H1 (cell line): Measurements from ENCODE around the gene PML.

Source experiments
- ATF2 ChIP-seq: IDR thresholded peaks from 2 replicates; pipeline ENCODE4 v1.6.1; 2012; ENCODE audit warnings: low read length, inconsistent platforms
- CEBPB ChIP-seq: IDR thresholded peaks from 2 replicates; pipeline ENCODE4 v1.6.1; 2012; ENCODE audit warnings: low read depth, low read length
- CHD2 ChIP-seq: IDR thresholded peaks from 2 replicates; pipeline ENCODE4 v1.6.1; 2012; ENCODE audit warnings: low read length, improper control_type of control experiment
- CTCF ChIP-seq, 3 experiments: IDR thresholded peaks; 1 replicate in 2 of 3; 2 replicates in 1 of 3; pipeline versions ENCODE4 v1.5.1 to v1.6.1; 2011; ENCODE audit warnings: low read length in 3 of 3, mild to moderate bottlenecking in 3 of 3, inconsistent platforms in 2 of 3, low read depth in 1 of 3, moderate library complexity in 1 of 3; ENCODE audit not compliant: insufficient read depth in 1 of 3; ENCODE audit errors: control extremely low read depth in 1 of 3
- EZH2 ChIP-seq: fragments of 200-600 bp; sonication (generic); IDR thresholded peaks from 2 replicates; pipeline ENCODE4 v1.7.1; 2012; ENCODE audit warnings: low read depth, mild to moderate bottlenecking, moderate library complexity, low read length, inconsistent platforms; ENCODE audit not compliant: severe bottlenecking
- NRF1 ChIP-seq: IDR thresholded peaks from 2 replicates; pipeline ENCODE4 v1.6.1; 2011; ENCODE audit warnings: mild to moderate bottlenecking, low read depth, low read length, improper control_type of control experiment
- PHF8 ChIP-seq: fragments of 200-600 bp; sonication (generic); conservative IDR thresholded peaks from 2 replicates; pipeline ENCODE4 v1.7.1; 2012; ENCODE audit warnings: low read depth, mild to moderate bottlenecking, inconsistent platforms, low read length, moderate library complexity
- POLR2A ChIP-seq, 2 experiments: IDR thresholded peaks; 1 replicate in 1 of 2; 2 replicates in 1 of 2; pipeline ENCODE4 v1.6.1; 2011; ENCODE audit warnings: low read depth in 2 of 2, low read length in 2 of 2, mild to moderate bottlenecking in 2 of 2; ENCODE audit errors: control extremely low read depth in 1 of 2
- POLR2AphosphoS5 ChIP-seq: IDR thresholded peaks from 2 replicates; pipeline ENCODE4 v1.6.1; 2011; ENCODE audit warnings: low read depth, low read length
- RAD21 ChIP-seq, 2 experiments: IDR thresholded peaks in 1 of 2; conservative IDR thresholded peaks in 1 of 2; 2 replicates each; pipeline ENCODE4 v1.6.1; 2011; ENCODE audit warnings: low read depth in 2 of 2, low read length in 2 of 2, improper control_type of control experiment in 1 of 2, inconsistent platforms in 1 of 2, mild to moderate bottlenecking in 1 of 2, moderate library complexity in 1 of 2
- SUZ12 ChIP-seq: fragments of 200-600 bp; sonication (generic); IDR thresholded peaks from 2 replicates; pipeline ENCODE4 v1.6.1; 2012; ENCODE audit warnings: mild to moderate bottlenecking, inconsistent platforms, low read length, moderate library complexity, mixed read lengths
- ZNF274 ChIP-seq: IDR thresholded peaks from 2 replicates; pipeline ENCODE4 v1.7.0; 2012; ENCODE audit warnings: low read length, borderline replicate concordance; ENCODE audit errors: extremely low read depth

DNA sequence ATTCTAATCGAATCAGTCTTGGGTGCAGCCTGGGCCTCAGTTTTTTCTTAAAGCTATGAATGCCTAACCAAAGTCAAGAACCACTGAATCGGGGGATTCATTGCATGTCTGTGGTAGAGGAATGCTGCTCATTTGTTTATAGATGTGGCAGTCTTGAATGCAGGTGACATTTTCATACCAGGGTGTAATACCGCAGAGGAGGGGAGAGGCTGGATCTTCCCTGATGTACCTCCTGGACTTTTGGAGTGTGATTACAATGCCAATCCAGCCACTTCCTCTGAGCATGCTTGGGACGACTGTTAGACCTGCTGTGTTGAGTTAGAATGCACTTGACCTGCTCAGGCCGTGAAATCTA is 45.1 kb downstream of the PML start:
- TF ChIP-seq CTCF (IDR thresholded peaks at IDR 0.05; ENCODE audit: control extremely low read depth in 1 of 3, insufficient read depth in 1 of 3, low read depth in 1 of 3, low read length in 3 of 3) (no peak), EZH2 (no peak), NRF1 (no peak), RAD21 (IDR thresholded peaks at IDR 0.05 in 1 of 2, conservative IDR thresholded peaks at IDR 0.05 in 1 of 2; ENCODE audit: low read depth in 2 of 2, low read length in 2 of 2) (no peak), POLR2A (IDR thresholded peaks at IDR 0.05; ENCODE audit: control extremely low read depth in 1 of 2, low read depth in 2 of 2, low read length in 2 of 2) (no peak), CEBPB (no peak), POLR2AphosphoS5 (no peak), ATF2 (no peak), PHF8 (no peak), ZNF274 (no peak), SUZ12 (no peak), CHD2 (no peak)
